ENCODE results near the gene LAMTOR1. TPM values are rescaled to one million over a fixed set of nuclear protein-coding genes. Genes with fewer than 3 reads are reported as not detected.
"Not testable (repeated sequence)": the region's sequence is repeated elsewhere in the genome, so short reads cannot be mapped to it uniquely, and the experiment has no call there.

LAMTOR1 gene
- total RNA-seq: 135 and 150 TPM in 2 replicates

- peak; percentile 96 for DNase-seq (ENCODE audit: extremely low read depth, low read depth, low spot score)
Observed at GRCh38 chr11:72102946-72103753, at the start of gene LAMTOR1. LAMTOR1 (minus strand) TSS chr11:72103297; CDS start chr11:72103224, 73 bp downstream.

- no peak for DNase-seq (ENCODE audit: extremely low read depth, low read depth, low spot score)
Observed at GRCh38 chr11:72150882-72151281, 47.8 kb upstream of the LAMTOR1 start.

GRCh38 chr11:72146625-72147024 lies 43.5 kb upstream of the LAMTOR1 start:
- no peak for DNase-seq (ENCODE audit: extremely low read depth, low read depth, low spot score)

- DNase-seq (ENCODE audit: extremely low read depth, low read depth, low spot score): no peak
Observed at GRCh38 chr11:72144807-72145565, 41.9 kb upstream of the LAMTOR1 start.

GRCh38 chr11:72142543-72142942 lies 39.4 kb upstream of the LAMTOR1 start:
- not testable (repeated sequence) for DNase-seq (ENCODE audit: extremely low read depth, low read depth, low spot score)

- not testable (repeated sequence) for DNase-seq (ENCODE audit: extremely low read depth, low read depth, low spot score)
Observed at GRCh38 chr11:72142086-72142485, 39.0 kb upstream of the LAMTOR1 start.

- no peak for DNase-seq (ENCODE audit: extremely low read depth, low read depth, low spot score)
Observed at GRCh38 chr11:72141066-72141465, 38.0 kb upstream of the LAMTOR1 start.

- DNase-seq (ENCODE audit: extremely low read depth, low read depth, low spot score): no peak
Observed at GRCh38 chr11:72140661-72141060, 37.6 kb upstream of the LAMTOR1 start.

GRCh38 chr11:72139500-72139899 lies 36.4 kb upstream of the LAMTOR1 start:
- no peak for DNase-seq (ENCODE audit: extremely low read depth, low read depth, low spot score)

- no peak for DNase-seq (ENCODE audit: extremely low read depth, low read depth, low spot score)
Observed at GRCh38 chr11:72138821-72139390, 35.8 kb upstream of the LAMTOR1 start.

GRCh38 chr11:72136684-72137262 lies 33.7 kb upstream of the LAMTOR1 start:
- no peak for DNase-seq (ENCODE audit: extremely low read depth, low read depth, low spot score)

- no peak for DNase-seq (ENCODE audit: extremely low read depth, low read depth, low spot score)
Observed at GRCh38 chr11:72135891-72136683, 33.0 kb upstream of the LAMTOR1 start.

- DNase-seq (ENCODE audit: extremely low read depth, low read depth, low spot score): not testable (repeated sequence)
Observed at GRCh38 chr11:72135473-72135872, 32.4 kb upstream of the LAMTOR1 start, which contains the start of gene FOLR3. FOLR3 (plus strand) TSS chr11:72135725; CDS start chr11:72135953, 228 bp downstream.

GRCh38 chr11:72132646-72133045 lies 29.5 kb upstream of the LAMTOR1 start:
- DNase-seq (ENCODE audit: extremely low read depth, low read depth, low spot score): no peak

GRCh38 chr11:72129381-72129780 lies 26.3 kb upstream of the LAMTOR1 start:
- no peak for DNase-seq (ENCODE audit: extremely low read depth, low read depth, low spot score)

- no peak for DNase-seq (ENCODE audit: extremely low read depth, low read depth, low spot score)
Observed at GRCh38 chr11:72127923-72128322, 24.8 kb upstream of the LAMTOR1 start.

- no peak for DNase-seq (ENCODE audit: extremely low read depth, low read depth, low spot score)
Observed at GRCh38 chr11:72125956-72126355, 22.9 kb upstream of the LAMTOR1 start.

- no peak for DNase-seq (ENCODE audit: extremely low read depth, low read depth, low spot score)
Observed at GRCh38 chr11:72124046-72124445, 20.9 kb upstream of the LAMTOR1 start.

- no peak for DNase-seq (ENCODE audit: extremely low read depth, low read depth, low spot score)
Observed at GRCh38 chr11:72123117-72123653, 20.1 kb upstream of the LAMTOR1 start.

GRCh38 chr11:72122607-72123006 lies 19.5 kb upstream of the LAMTOR1 start:
- DNase-seq (ENCODE audit: extremely low read depth, low read depth, low spot score): no peak

Measured in glomerular endothelial cell (primary cell).